WTC11 (cell line): ENCODE data around the gene TMEM253. TPM values are rescaled to one million over a fixed set of nuclear protein-coding genes. Genes with fewer than 3 reads are reported as not detected.

ENCODE experiments used
- ATAC-seq: fragments of 200-7000 bp; cut with Tn5 transposase; 2 replicates; pipeline ENCODE4 v1.10.0; 2021; ENCODE audit warnings: mild to moderate bottlenecking, moderate library complexity
- CTCF ChIA-PET: fragments of 300-600 bp; sonication (Branson Sonifier 250); formaldehyde crosslinking; loops from one replicate; lab custom pipeline; 2021; ENCODE audit warnings: antibody characterized with exemption; lab: Charles Lee
- POLR2A ChIA-PET: fragments of 350-600 bp; sonication (Branson Sonifier 250); formaldehyde crosslinking; loops from one replicate; lab custom pipeline; 2021; ENCODE audit warnings: antibody characterized with exemption; lab: Charles Lee
- DNase-seq: peaks from one replicate; pipeline ENCODE4 v3.0.0; 2021; ENCODE audit warnings: low spot score
- H3K27ac Mint-ChIP-seq: 2 replicates; pipeline ENCODE4 v1.8.0; 2021; ENCODE audit warnings: mixed read lengths
- H3K27me3 Mint-ChIP-seq: 2 replicates; pipeline ENCODE4 v1.8.0; 2021; ENCODE audit warnings: low read depth, mild to moderate bottlenecking, moderate library complexity, mixed read lengths
- H3K36me3 Mint-ChIP-seq: 2 replicates; pipeline ENCODE4 v1.8.0; 2021; ENCODE audit warnings: mixed read lengths
- H3K4me1 Mint-ChIP-seq: 2 replicates; pipeline ENCODE4 v1.8.0; 2022; ENCODE audit warnings: mixed read lengths
- H3K4me3 Mint-ChIP-seq: 2 replicates; pipeline ENCODE4 v1.8.0; 2021; ENCODE audit warnings: mild to moderate bottlenecking, moderate library complexity, mixed read lengths
- H3K9me3 Mint-ChIP-seq: 2 replicates; pipeline ENCODE4 v1.8.0; 2021; ENCODE audit warnings: mixed read lengths
- CBFB ChIP-seq: sonication (generic); formaldehyde crosslinking; IDR thresholded peaks from 2 replicates; pipeline ENCODE4 v1.8.1; 2022; ENCODE audit warnings: mild to moderate bottlenecking, low read depth, missing genetic modification reagents
- CDX4 ChIP-seq: fragments of 250-450 bp; sonication (Bioruptor Pico); IDR thresholded peaks from 2 replicates; pipeline ENCODE4 v1.9.0; 2021; ENCODE audit warnings: moderate library complexity, mild to moderate bottlenecking, inconsistent platforms, borderline replicate concordance
- E2F1 ChIP-seq: sonication (generic); formaldehyde crosslinking; IDR thresholded peaks from 2 replicates; pipeline ENCODE4 v1.8.0; 2022; ENCODE audit warnings: mild to moderate bottlenecking, missing genetic modification reagents
- E2F4 ChIP-seq: sonication (generic); formaldehyde crosslinking; IDR thresholded peaks from 2 replicates; pipeline ENCODE4 v1.8.1; 2022; ENCODE audit warnings: low read depth, mild to moderate bottlenecking, moderate library complexity, missing genetic modification reagents, borderline replicate concordance
- ESRRA ChIP-seq: sonication (generic); formaldehyde crosslinking; IDR thresholded peaks from 2 replicates; pipeline ENCODE4 v1.8.1; 2022; ENCODE audit warnings: mild to moderate bottlenecking, missing genetic modification reagents, borderline replicate concordance
- IRF1 ChIP-seq: sonication (generic); formaldehyde crosslinking; IDR thresholded peaks from 2 replicates; pipeline ENCODE4 v1.8.0; 2023; ENCODE audit warnings: missing genetic modification reagents
- KAT7 ChIP-seq: sonication (generic); formaldehyde crosslinking; IDR thresholded peaks from 2 replicates; pipeline ENCODE4 v1.8.1; 2023; ENCODE audit warnings: missing genetic modification reagents, mild to moderate bottlenecking, borderline replicate concordance
- MLX ChIP-seq: sonication (generic); formaldehyde crosslinking; IDR thresholded peaks from 2 replicates; pipeline ENCODE4 v1.8.1; 2023; ENCODE audit warnings: mild to moderate bottlenecking, missing genetic modification reagents, moderate library complexity
- MYBL2 ChIP-seq: sonication (generic); formaldehyde crosslinking; IDR thresholded peaks from 2 replicates; pipeline ENCODE4 v1.8.1; 2023; ENCODE audit warnings: mild to moderate bottlenecking, moderate library complexity, missing genetic modification reagents
- NR2C2 ChIP-seq: sonication (generic); formaldehyde crosslinking; IDR thresholded peaks from 2 replicates; pipeline ENCODE4 v1.8.0; 2022; ENCODE audit warnings: mild to moderate bottlenecking, missing genetic modification reagents
- TP53 ChIP-seq: sonication (generic); formaldehyde crosslinking; IDR thresholded peaks from 2 replicates; pipeline ENCODE4 v1.8.1; 2023; ENCODE audit warnings: mild to moderate bottlenecking, missing genetic modification reagents
- USF1 ChIP-seq: sonication (generic); formaldehyde crosslinking; IDR thresholded peaks from 2 replicates; pipeline ENCODE4 v1.8.0; 2022; ENCODE audit warnings: mild to moderate bottlenecking, missing genetic modification reagents
- USF2 ChIP-seq: sonication (generic); formaldehyde crosslinking; IDR thresholded peaks from 2 replicates; pipeline ENCODE4 v1.8.1; 2023; ENCODE audit warnings: mild to moderate bottlenecking, missing genetic modification reagents, moderate library complexity
- ZBTB43 ChIP-seq: sonication (generic); formaldehyde crosslinking; IDR thresholded peaks from 2 replicates; pipeline ENCODE4 v1.8.1; 2023; ENCODE audit warnings: mild to moderate bottlenecking, missing genetic modification reagents
- total RNA-seq: library from RNA; stranded (reverse); gene quantifications from 3 replicates; pipeline ENCODE4 v1.2.3, GENCODE V29; 2021

The TMEM253 gene
- total RNA-seq, 1 experiment from 2014 or later: 1.7 TPM

GRCh38 chr14:21102521-21103410, 1.9 kb downstream of the TMEM253 start:
- H3K27me3 Mint-ChIP-seq: no peaks in the 10 kb centered on the region
- peak overlapping the region; percentile 93 for H3K4me3 Mint-ChIP-seq
- CTCF ChIA-PET: interaction anchor here (0.6 to 8.6 kb wide), 12 partner anchors 8 to 447 kb away, joined by 3 to 321 read pairs (median 8); partner anchors contain the start of gene ARHGEF40
- no peaks in the 10 kb centered on the region for H3K36me3 Mint-ChIP-seq
- ATAC-seq: peak; percentile 11
- POLR2A ChIA-PET: interaction anchor here (0.5 to 3.9 kb wide), 8 partner anchors 8 to 64 kb away, joined by 3 to 40 read pairs (median 4); no protein-coding TSS in a partner anchor
- DNase-seq: peak; percentile 52
- no peaks in the 10 kb centered on the region for H3K9me3 Mint-ChIP-seq
- peaks cover 65% of the 10 kb centered on the region for H3K4me1 Mint-ChIP-seq
- peak overlapping the region; percentile 97 for H3K27ac Mint-ChIP-seq
- TF ChIP-seq CDX4 (CRISPR knock-in tag) (no peak), ZBTB43 (CRISPR knock-in tag) (0 out of 2 replicates have a peak, but pooled peaks have one; percentile 30)

- peak overlapping the region; percentile 95 for H3K27ac Mint-ChIP-seq
- H3K9me3 Mint-ChIP-seq: no peaks in the 10 kb centered on the region
- H3K4me3 Mint-ChIP-seq: peak overlapping the region; percentile 93
- no peaks in the 10 kb centered on the region for H3K36me3 Mint-ChIP-seq
- ATAC-seq: no peak
- peaks cover 70% of the 10 kb centered on the region for H3K4me1 Mint-ChIP-seq
- POLR2A ChIA-PET: interaction anchor here (0.8 to 3.9 kb wide), 7 partner anchors 9 to 64 kb away, joined by 3 to 40 read pairs (median 4); partner anchors contain the start of gene ARHGEF40
- TF ChIP-seq USF1 (CRISPR knock-in tag) (peak; percentile 59; the same call in 1 of the 2 replicates), ZBTB43 (CRISPR knock-in tag) (0 out of 2 replicates have a peak, but pooled peaks have one; percentile 10), E2F1 (CRISPR knock-in tag) (no peak), USF2 (CRISPR knock-in tag) (peak; percentile 80)
- DNase-seq: no peak
- H3K27me3 Mint-ChIP-seq: no peaks in the 10 kb centered on the region
- CTCF ChIA-PET: interaction anchor here (0.6 to 8.6 kb wide), 12 partner anchors 9 to 446 kb away, joined by 3 to 321 read pairs (median 7); partner anchors contain the start of gene ARHGEF40
Observed at GRCh38 chr14:21103411-21103709, 2.5 kb downstream of the TMEM253 start.

GRCh38 chr14:21103710-21104447, 3.0 kb downstream of the TMEM253 start:
- Mint-ChIP-seq H3K27me3 (no peaks in the 10 kb centered on the region), H3K36me3 (no peaks in the 10 kb centered on the region), H3K27ac (peak overlapping the region; percentile 87), H3K9me3 (no peaks in the 10 kb centered on the region), H3K4me1 (peaks cover 73% of the 10 kb centered on the region), H3K4me3 (peak overlapping the region; percentile 93)
- DNase-seq (peak; percentile 96), ATAC-seq (peak; percentile 79)
- ChIA-PET CTCF (interaction anchor here (0.6 to 8.6 kb wide), 27 partner anchors 9 to 446 kb away, joined by 3 to 321 read pairs (median 5); partner anchors contain the start of genes ARHGEF40 and NDRG2), POLR2A (interaction anchor here (1.0 to 3.9 kb wide), 6 partner anchors 9 to 35 kb away, joined by 3 to 40 read pairs (median 6); partner anchors contain the start of gene ARHGEF40)
- TF ChIP-seq IRF1 (CRISPR knock-in tag): no peak; the same call in 1 of the 2 replicates
- no peak for TF ChIP-seq NR2C2
- TF ChIP-seq ZBTB43 (CRISPR knock-in tag): peak; percentile 57; the same call in 1 of the 2 replicates
- TF ChIP-seq ESRRA: 0 out of 2 replicates have a peak, but pooled peaks have one; percentile 15
- TF ChIP-seq E2F4 (CRISPR knock-in tag): peak; percentile 73; the same call in 1 of the 2 replicates
- no peak for TF ChIP-seq MLX (CRISPR knock-in tag)
- TF ChIP-seq CBFB (CRISPR knock-in tag): no peak
- TF ChIP-seq KAT7: 0 out of 2 replicates have a peak, but pooled peaks have one; percentile 76
- TF ChIP-seq TP53 (CRISPR knock-in tag): peak; percentile 68; the same call in 1 of the 2 replicates
- no peak; the same call in 1 of the 2 replicates for TF ChIP-seq MYBL2
